NCI-H2107 (cell line): ENCODE data around the gene APOF.
"Not testable (repeated sequence)": the region's sequence is repeated elsewhere in the genome, so short reads cannot be mapped to it uniquely, and the experiment has no call there.

Experiments used
- DNase-seq: peaks from one replicate; lab custom pipeline; 2025; lab: John Stamatoyannopoulos, UW

Gene APOF

GRCh38 chr12:56362130-56363059, at the start of gene APOF:
Gene APOF, minus strand, starts transcription at chr12:56362857. Its CDS starts 112 bp downstream, at chr12:56362745.
- no peak for DNase-seq

- DNase-seq: no peak
Observed at GRCh38 chr12:56411781-56412639, 49.4 kb upstream of the APOF start.

GRCh38 chr12:56410768-56411167, 48.1 kb upstream of the APOF start:
- no peak for DNase-seq

- DNase-seq: no peak
Observed at GRCh38 chr12:56408799-56409417, 46.3 kb upstream of the APOF start.

GRCh38 chr12:56404227-56404626, 41.6 kb upstream of the APOF start:
- DNase-seq: not testable (repeated sequence)

GRCh38 chr12:56401612-56402011, 39.0 kb upstream of the APOF start:
- DNase-seq: not testable (repeated sequence)

DNA sequence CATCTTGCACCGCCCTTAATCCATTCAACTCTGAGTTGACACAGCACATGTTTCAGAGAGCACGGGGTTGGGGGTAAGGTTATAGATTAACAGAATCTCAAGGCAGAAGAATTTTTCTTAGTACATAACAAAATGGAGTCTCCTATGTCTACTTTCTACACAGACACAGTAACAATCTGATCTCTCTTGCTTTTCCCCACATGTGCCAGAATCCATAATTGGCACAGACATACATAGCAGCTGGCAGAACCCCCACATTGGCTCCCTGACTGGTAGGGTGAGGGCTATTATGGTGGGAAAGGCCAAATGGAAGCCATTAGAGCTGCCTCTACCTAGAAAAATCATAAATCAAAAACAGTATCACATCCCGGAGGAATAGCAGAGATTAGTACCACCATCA, 38.5 kb upstream of the APOF start:
- DNase-seq: not testable (repeated sequence)

GRCh38 chr12:56399466-56399865, 36.8 kb upstream of the APOF start:
- DNase-seq: not testable (repeated sequence)

GRCh38 chr12:56398324-56398723, 35.7 kb upstream of the APOF start:
- no peak for DNase-seq

DNA sequence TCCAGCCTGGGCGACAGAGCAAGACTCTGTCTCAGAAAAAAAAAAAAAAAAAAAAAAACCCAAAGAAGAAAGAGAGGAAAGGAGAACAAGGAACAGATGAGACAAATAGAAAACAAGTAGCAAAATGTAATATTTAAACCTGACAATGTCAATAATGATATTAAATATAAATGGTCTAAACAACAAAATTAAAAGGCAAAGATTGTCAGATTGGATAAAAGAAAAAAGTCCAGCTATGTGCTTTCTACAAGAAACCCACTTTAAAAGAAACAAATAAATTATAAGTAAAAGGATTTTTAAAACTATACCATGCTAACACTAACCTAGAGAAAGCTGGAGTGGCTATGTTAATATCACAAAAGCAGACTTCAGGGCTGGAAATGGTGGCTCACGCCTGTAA, 29.7 kb upstream of the APOF start:
- DNase-seq: no peak

GRCh38 chr12:56391721-56392120, 29.1 kb upstream of the APOF start:
- DNase-seq: no peak

DNA sequence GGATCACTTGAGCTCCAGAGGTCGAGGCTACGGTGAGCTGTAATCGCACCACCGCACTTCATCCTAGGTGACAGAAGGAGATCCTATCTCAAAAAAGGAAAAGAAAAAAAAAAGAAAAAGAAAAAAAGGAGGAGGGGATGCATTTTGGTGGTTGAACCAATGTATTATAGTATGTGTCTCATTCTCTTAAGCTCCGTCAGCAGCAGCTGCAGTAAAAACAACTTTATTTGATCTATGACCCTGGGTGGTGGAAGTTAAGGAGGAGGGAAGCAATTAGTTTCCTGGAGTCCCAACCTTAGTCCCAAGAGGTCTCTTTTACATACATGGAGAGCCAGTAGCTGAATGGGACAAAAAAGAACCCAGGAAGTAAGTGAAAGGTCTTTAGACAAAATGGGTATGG, 26.8 kb upstream of the APOF start:
- no peak for DNase-seq

DNA sequence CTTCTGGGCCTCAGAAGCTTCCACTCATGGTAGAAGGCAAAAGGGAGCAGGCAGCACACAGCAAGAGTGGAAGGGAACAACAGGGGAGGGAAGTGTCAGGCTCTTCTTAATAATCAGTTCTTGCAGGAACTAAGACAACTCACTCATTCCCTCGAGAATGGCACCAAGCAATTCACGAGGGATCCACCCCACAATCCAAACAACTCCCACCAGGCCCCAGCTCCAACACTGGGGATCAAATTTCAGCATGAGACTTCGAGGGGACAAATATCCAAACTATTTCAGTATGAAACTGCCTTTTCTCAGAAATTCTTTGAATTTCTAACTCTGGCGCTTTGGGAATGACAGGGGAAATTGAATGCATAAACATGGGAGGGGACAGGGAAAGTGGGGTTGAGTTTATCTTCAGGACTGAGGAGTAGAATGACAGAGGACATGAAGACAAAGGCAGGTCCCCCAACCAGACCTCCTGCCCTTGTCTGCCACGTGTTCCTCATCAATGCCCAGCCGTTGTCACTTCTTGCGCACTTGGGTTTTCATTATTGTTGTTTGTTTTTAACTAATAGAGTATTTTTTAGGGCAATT, 24.6 kb upstream of the APOF start:
- no peak for DNase-seq

- DNase-seq: no peak
Observed at GRCh38 chr12:56385873-56386272, 23.2 kb upstream of the APOF start.

DNA sequence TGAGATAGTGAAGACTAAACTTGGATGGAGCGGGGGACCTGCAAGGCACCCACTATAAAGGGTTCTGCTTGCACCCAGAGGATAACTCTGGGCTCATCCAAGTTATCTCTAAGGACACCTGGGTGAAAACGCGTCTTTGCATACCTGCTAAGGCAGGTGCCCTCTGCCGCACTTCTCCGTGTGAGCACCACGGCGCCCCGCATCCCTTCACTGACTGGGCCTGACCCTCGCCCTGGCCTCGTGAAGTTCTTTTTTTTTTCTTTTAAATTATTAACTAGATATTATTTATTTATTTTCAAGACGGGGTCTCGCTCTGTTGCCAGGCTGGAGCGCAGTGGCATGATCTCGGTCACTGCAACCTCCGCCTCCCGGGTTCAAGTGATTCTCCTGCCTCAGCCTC, 20.0 kb upstream of the APOF start:
- DNase-seq: no peak

DNA sequence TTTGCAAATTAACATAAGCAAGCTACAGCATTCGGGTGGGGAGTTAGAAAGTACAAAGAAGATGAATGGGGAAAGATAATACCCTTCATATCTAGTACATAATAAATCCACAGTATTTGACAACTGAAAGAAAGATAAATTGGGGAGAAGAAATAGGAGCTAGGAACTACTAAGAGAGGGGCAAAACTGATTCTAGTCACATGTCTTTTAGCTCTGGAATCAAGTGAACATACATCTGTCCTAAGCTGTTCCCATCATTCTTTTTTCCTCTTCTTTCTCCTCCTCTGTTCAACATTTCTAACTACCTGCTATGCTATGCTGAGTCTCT, 15.3 kb upstream of the APOF start:
- no peak for DNase-seq

GRCh38 chr12:56377310-56377988, 14.8 kb upstream of the APOF start:
- no peak for DNase-seq

GRCh38 chr12:56375598-56376434, 13.2 kb upstream of the APOF start:
- DNase-seq: no peak

DNA sequence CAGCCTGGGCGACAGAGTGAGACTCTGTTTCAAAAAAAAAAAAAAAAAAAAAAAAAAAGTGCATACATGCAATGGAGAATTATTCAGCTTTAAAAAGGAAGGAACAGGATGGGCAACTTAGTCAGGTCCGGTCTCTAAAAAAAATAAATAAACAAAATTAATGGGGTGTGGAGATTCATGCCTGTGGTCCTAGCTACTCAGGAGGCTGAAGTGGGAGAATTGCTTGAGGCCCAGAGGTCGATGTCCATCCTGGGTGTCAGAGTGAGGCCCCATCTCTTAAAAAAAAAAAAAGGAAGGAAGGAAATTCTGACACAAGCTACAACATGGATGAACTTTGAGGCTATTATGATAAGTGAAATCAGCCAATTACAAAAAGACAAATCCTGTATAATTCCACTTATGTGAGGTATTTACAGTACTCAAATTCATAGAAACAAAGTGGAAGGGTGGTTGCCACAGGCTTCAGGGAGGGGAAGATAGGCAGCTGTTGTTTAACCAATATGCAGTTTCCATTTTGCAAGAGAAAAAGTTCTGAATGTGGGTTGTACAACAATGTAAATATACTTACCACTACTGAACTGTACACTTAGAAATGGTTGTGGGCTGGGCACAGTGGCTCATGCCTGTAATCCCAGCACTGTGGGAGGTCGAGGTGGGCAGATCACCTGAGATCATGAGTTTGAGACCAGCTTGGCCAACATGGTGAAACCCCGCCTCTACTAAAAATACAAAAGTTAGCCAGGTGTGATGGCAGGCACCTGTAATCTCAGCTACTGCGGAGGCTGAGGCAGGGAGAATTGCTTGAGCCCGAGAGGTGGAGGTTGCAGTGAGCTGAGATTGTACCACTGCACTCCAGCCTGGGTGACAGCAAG, 12.3 kb upstream of the APOF start:
- no peak for DNase-seq

- no peak for DNase-seq
Observed at GRCh38 chr12:56373515-56373914, 10.9 kb upstream of the APOF start.
